Ishikawa (cell line): ENCODE data around the gene DLL1.
A peak's percentile ranks its signal among the peaks of the same experiment; 100 is the strongest.

Experiments
- CEBPB ChIP-seq: IDR thresholded peaks from 2 replicates; pipeline ENCODE4 v1.6.1; 2012
- CREB1 ChIP-seq: IDR thresholded peaks from 2 replicates; pipeline ENCODE4 v1.6.1; 2012; ENCODE audit warnings: low read depth
- EGR1 ChIP-seq: IDR thresholded peaks from 2 replicates; pipeline ENCODE4 v1.6.1; 2012
- EP300 ChIP-seq: IDR thresholded peaks from 2 replicates; pipeline ENCODE4 v1.6.1; 2012; ENCODE audit warnings: borderline replicate concordance
- FOXM1 ChIP-seq: IDR thresholded peaks from 2 replicates; pipeline ENCODE4 v1.6.1; 2012; ENCODE audit warnings: low read depth, borderline replicate concordance
- NFIC ChIP-seq: IDR thresholded peaks from 2 replicates; pipeline ENCODE4 v1.6.1; 2012
- RAD21 ChIP-seq: IDR thresholded peaks from 2 replicates; pipeline ENCODE4 v1.6.1; 2012; ENCODE audit warnings: low read depth
- TAF1 ChIP-seq: IDR thresholded peaks from 2 replicates; pipeline ENCODE4 v1.6.1; 2012; ENCODE audit warnings: low read depth, mild to moderate bottlenecking
- TCF12 ChIP-seq: IDR thresholded peaks from 2 replicates; pipeline ENCODE4 v1.6.1; 2012; ENCODE audit warnings: low read depth
- TEAD4 ChIP-seq: IDR thresholded peaks from 2 replicates; pipeline ENCODE4 v1.6.1; 2012
- YY1 ChIP-seq: IDR thresholded peaks from 2 replicates; pipeline ENCODE4 v1.6.1; 2012; ENCODE audit warnings: low read depth
- ZBTB7A ChIP-seq: IDR thresholded peaks from 2 replicates; pipeline ENCODE4 v1.6.1; 2012; ENCODE audit warnings: low read depth
- TF ChIP-seq, protein P1 (sequence below): IDR thresholded peaks from 2 replicates; pipeline ENCODE4 v1.6.1; 2012; ENCODE audit warnings: low read depth, mild to moderate bottlenecking
- TF ChIP-seq, protein P2 (sequence below): IDR thresholded peaks from 2 replicates; pipeline ENCODE4 v1.6.1; 2012
- TF ChIP-seq, protein P3 (sequence below): IDR thresholded peaks from 2 replicates; pipeline ENCODE4 v1.6.1; 2012

DLL1 gene

DNA sequence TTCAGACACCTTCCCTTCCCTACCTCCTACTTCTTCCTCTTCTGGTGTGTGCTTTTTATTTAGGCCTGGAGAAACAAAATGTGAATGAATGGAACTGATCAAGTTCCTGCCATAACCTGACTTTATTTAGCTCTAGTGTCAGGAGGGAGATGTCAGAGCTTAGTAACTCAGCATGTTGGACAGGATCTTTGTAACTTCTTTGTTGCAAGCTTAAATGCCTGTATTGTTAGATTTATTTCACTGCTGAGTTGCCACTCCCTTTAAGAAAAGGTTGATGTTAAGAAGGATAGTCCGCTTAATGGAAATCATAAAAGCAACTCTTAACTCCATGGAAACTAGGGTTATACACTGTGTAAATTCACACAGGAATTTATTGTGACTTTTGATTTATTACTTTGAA lies 17.9 kb upstream of the DLL1 start:
- TF ChIP-seq ZBTB7A (no peak), CREB1 (no peak)

DNA sequence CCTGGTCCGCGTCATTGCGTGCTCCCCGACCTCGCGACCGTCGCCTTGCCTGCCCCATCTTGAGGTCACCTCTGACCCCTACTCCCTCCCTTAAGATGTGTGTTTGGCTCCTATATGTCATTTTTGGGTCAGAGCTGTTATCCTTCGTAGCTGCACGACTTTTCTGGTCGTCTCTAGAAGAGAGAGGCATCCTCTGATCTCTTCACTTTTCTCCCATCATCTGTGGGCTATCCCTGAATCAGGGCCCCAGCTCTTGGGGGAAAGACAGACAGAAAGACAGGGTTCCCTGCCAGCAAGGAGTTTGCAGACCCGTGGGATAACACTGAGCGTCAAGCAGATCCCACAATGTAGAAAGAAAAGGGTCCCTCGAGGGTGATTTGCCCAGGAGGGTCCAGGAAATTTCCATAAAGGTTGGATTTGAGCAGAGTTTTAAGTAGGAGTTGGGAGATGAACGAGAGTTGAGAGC lies 16.2 kb upstream of the DLL1 start:
- TF ChIP-seq CEBPB (no peak), NFIC (no peak), RAD21 (no peak), YY1 (no peak), EP300 (no peak), TCF12 (no peak)
- TF ChIP-seq, protein P1, sequence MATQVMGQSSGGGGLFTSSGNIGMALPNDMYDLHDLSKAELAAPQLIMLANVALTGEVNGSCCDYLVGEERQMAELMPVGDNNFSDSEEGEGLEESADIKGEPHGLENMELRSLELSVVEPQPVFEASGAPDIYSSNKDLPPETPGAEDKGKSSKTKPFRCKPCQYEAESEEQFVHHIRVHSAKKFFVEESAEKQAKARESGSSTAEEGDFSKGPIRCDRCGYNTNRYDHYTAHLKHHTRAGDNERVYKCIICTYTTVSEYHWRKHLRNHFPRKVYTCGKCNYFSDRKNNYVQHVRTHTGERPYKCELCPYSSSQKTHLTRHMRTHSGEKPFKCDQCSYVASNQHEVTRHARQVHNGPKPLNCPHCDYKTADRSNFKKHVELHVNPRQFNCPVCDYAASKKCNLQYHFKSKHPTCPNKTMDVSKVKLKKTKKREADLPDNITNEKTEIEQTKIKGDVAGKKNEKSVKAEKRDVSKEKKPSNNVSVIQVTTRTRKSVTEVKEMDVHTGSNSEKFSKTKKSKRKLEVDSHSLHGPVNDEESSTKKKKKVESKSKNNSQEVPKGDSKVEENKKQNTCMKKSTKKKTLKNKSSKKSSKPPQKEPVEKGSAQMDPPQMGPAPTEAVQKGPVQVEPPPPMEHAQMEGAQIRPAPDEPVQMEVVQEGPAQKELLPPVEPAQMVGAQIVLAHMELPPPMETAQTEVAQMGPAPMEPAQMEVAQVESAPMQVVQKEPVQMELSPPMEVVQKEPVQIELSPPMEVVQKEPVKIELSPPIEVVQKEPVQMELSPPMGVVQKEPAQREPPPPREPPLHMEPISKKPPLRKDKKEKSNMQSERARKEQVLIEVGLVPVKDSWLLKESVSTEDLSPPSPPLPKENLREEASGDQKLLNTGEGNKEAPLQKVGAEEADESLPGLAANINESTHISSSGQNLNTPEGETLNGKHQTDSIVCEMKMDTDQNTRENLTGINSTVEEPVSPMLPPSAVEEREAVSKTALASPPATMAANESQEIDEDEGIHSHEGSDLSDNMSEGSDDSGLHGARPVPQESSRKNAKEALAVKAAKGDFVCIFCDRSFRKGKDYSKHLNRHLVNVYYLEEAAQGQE: no peak

DNA sequence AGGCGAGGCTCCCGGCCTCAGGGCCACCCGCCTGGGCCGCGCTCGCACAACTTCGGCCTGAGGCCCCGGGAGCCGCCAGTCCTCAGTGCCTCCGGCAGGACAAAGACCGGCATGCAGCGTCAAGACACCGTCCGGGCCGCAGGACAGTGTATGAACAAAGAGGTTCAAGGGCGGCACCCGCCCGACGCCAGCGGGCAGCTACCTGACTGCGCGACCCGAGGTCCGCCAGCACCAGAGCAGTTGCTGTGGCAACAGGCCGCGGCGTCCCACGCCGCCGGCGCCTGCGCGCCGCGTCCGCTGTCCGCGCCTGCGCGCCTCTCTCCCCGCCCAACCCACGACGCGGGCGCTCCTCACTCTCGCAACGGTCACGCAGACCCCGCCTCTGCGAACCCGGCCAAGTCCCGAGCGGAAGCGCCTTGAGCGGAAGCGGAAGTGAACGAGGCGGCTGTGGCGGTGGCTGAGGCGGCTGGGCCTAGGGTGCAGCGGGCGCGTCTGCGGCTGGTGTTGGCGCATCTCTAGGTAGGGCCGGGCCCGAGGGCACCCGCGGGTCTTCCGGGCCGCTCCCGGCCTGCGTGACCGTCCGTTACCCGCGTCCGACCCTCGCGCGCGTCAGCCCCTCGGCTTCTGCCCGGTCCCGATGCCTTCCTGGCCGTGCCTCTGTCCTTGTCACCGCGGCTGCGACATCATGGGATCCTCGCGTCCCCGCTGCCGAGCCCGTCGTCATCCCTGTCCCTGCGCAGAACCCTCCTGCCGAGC lies 15.6 kb upstream of the DLL1 start, which contains the start of gene FAM120B:
FAM120B (plus strand) TSS at position 435 of the 756 bp plus-strand sequence. CDS start 10,633 bp downstream, outside the sequence.
- TF ChIP-seq CREB1 (no peak), TCF12 (no peak; the same call in 1 of the 2 replicates), NFIC (peak; percentile 72), TAF1 (peak; percentile 85), EP300 (no peak), FOXM1 (no peak), ZBTB7A (0 out of 2 replicates have a peak, but pooled peaks have one; percentile 7), CEBPB (peak; percentile 21; the same call in 1 of the 2 replicates), RAD21 (no peak), YY1 (peak; percentile 45; the same call in 1 of the 2 replicates), EGR1 (no peak; the same call in 1 of the 2 replicates), TEAD4 (0 out of 2 replicates have a peak, but pooled peaks have one; percentile 13)
- TF ChIP-seq, protein P2, sequence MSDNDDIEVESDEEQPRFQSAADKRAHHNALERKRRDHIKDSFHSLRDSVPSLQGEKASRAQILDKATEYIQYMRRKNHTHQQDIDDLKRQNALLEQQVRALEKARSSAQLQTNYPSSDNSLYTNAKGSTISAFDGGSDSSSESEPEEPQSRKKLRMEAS: 0 out of 2 replicates have a peak, but pooled peaks have one; percentile 26
- TF ChIP-seq, protein P3, sequence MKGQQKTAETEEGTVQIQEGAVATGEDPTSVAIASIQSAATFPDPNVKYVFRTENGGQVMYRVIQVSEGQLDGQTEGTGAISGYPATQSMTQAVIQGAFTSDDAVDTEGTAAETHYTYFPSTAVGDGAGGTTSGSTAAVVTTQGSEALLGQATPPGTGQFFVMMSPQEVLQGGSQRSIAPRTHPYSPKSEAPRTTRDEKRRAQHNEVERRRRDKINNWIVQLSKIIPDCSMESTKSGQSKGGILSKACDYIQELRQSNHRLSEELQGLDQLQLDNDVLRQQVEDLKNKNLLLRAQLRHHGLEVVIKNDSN: 0 out of 2 replicates have a peak, but pooled peaks have one; percentile 25
- TF ChIP-seq, protein P1: no peak

DNA sequence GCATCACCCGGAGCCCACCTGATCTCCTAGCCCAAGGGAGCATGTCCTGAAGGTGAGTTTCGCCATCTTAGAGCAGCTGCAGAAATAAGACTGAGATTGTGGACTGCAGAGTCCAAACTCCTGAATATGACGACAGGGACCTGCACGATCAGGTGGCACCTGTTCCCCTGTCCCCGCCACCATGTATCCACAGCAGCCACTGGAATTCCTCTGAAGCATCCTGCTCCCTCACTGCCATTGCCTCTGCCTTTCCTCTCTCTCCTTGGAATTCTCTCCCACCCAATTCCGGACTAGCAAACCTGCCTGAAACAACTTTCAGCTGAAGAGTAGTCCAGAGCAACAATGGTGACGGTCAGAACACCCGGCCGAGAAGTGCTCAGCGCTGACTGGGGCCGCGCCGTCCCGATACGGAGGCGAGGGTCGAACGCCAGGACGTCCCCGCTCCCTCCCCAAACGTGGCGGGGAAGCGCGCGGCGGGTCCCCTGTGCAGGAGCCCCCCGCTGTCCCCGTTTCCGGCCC lies 15.0 kb upstream of the DLL1 start:
- TF ChIP-seq FOXM1 (no peak), TEAD4 (no peak), ZBTB7A (peak; percentile 48; the same call in 1 of the 2 replicates), EGR1 (no peak), TAF1 (no peak), RAD21 (no peak)

DNA sequence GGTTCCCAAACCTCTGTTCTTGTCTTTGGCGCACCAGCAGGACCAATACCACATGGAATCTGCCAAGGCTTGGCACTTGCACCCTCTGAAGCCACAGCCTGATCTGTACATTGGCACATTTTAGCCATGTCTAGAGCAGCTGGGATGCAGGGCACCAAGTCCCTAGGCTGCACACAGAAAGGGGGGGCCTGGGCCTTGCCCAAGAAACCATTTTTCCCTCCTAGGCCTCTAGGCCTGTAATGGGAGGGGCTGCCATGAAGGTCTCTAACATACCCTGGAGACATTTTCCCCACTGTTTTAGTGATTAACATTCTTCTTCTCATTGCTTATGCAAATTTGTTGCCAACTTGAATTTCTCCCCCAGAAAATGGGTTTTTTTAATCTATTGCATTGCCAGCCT lies 10.3 kb upstream of the DLL1 start:
- TF ChIP-seq TAF1 (no peak), TCF12 (no peak), NFIC (no peak), ZBTB7A (no peak), EP300 (no peak), EGR1 (no peak), CEBPB (no peak), YY1 (no peak), CREB1 (no peak), RAD21 (no peak)
- TF ChIP-seq, protein P3: no peak
- TF ChIP-seq, protein P2: no peak
- TF ChIP-seq, protein P1: no peak
